Esophagus squamous epithelium (tissue), 4 donors: ENCODE results near the gene SERINC5.
"Not testable (repeated sequence)": the region's sequence is repeated elsewhere in the genome, so short reads cannot be mapped to it uniquely, and the experiment has no call there.

Experiments used
- CTCF ChIP-seq, 6 experiments: fragments of 450-650 bp in 4 of 6; fragments of 200-600 bp in 2 of 6; sonication (generic) in 2 of 6; IDR thresholded peaks; one replicate each; pipeline ENCODE4 v1.5.1; 2016 to 2019; ENCODE audit warnings: antibody characterized with exemption in 6 of 6, mild to moderate bottlenecking in 4 of 6, moderate library complexity in 4 of 6
- POLR2A ChIP-seq, 4 donors: fragments of 450-650 bp; IDR thresholded peaks; one replicate each; pipeline ENCODE4 v1.6.1; 2017; ENCODE audit warnings: antibody characterized with exemption in 4 of 4, mild to moderate bottlenecking in 4 of 4, moderate library complexity in 3 of 4

GRCh38 chr5:80301342-80301741 lies 45.5 kb upstream of the SERINC5 start:
- not testable (repeated sequence) for TF ChIP-seq CTCF, POLR2A (IDR thresholded peaks at IDR 0.05)
